Large intestine (tissue), 3 donors: ENCODE data around the gene AKAP8L. TPM values are rescaled to one million over a fixed set of nuclear protein-coding genes. Genes with fewer than 3 reads are reported as not detected.
"Not testable (repeated sequence)": the region's sequence is repeated elsewhere in the genome, so short reads cannot be mapped to it uniquely, and the experiment has no call there.

ENCODE experiments used
- DNase-seq, 2 donors: peaks; one replicate each; pipeline versions ENCODE4 v3.0.0 to v3.0.0-alpha.2; 2013
- H3K27ac ChIP-seq: one replicate; pipeline ENCODE4 v1.5.1; 2013; ENCODE audit warnings: low read length
- H3K27me3 ChIP-seq: 2 replicates; pipeline ENCODE4 v1.6.1; 2013; ENCODE audit warnings: low read length; ENCODE audit not compliant: control insufficient read depth, insufficient read depth
- H3K36me3 ChIP-seq: 2 replicates; pipeline ENCODE4 v1.6.1; 2013; ENCODE audit warnings: low read length; ENCODE audit not compliant: control insufficient read depth, insufficient read depth
- H3K4me1 ChIP-seq: one replicate; pipeline ENCODE4 v1.6.1; 2013; ENCODE audit warnings: low read length; ENCODE audit not compliant: control insufficient read depth, insufficient read depth
- H3K4me3 ChIP-seq: one replicate; pipeline ENCODE4 v1.5.1; 2013; ENCODE audit warnings: low read length
- H3K9me3 ChIP-seq: one replicate; pipeline ENCODE4 v1.6.1; 2013; ENCODE audit warnings: mild to moderate bottlenecking, low read depth, low read length, moderate library complexity; ENCODE audit not compliant: control insufficient read depth
- whole genome bisulfite sequencing: methylation state at CpG from one replicate; pipeline ENCODE4 v1.1.5; 2013; ENCODE audit warnings: low lambda C conversion rate; ENCODE audit not compliant: insufficient coverage; 5-methylcytosine and 5-hydroxymethylcytosine counted together
- polyA plus RNA-seq: library from polyadenylated mRNA; unstranded; fragments of 120-200 nt; gene quantifications from one replicate; pipeline ENCODE4 v1.2.1, GENCODE V29; 2013

The AKAP8L gene
- polyA plus RNA-seq, 1 donor: 74.7 TPM

GRCh38 chr19:15353908-15354307 lies 64.9 kb downstream of the AKAP8L start:
- H3K9me3 ChIP-seq: no peaks in the 10 kb centered on the region
- no peaks in the 10 kb centered on the region for H3K27me3 ChIP-seq
- no CpG with 5 or more reads among the region's 4 CpGs for WGBS
- H3K36me3 ChIP-seq: peaks cover 43% of the 10 kb centered on the region
- no peaks in the 10 kb centered on the region for H3K4me1 ChIP-seq
- no peak overlapping the region for H3K27ac ChIP-seq
- DNase-seq: no peak
- H3K4me3 ChIP-seq: no peak overlapping the region

DNA sequence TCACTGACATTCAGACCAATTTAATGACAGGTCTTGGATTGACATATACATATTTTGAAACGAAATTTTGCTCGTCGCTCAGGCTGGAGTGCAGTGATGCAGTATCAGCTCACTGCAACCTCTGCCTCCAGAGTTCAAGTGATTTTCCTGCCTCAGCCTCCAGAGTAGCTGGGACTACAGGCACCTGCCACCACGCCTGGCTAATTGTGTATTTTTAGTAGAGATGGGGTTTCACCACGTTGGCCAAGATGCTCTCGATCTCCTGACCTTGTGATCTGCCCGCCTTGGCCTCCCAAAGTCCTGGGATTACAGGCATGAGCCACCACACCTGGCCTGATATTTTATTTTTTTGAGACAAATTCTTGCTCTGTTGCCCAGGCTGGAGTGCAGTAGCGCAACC lies 66.3 kb downstream of the AKAP8L start:
- H3K27ac ChIP-seq, H3K4me1 ChIP-seq, DNase-seq, H3K27me3 ChIP-seq, H3K4me3 ChIP-seq, H3K9me3 ChIP-seq: not testable (repeated sequence)
- WGBS: no CpG with 5 or more reads among the region's 8 CpGs
- peaks cover 30% of the 10 kb centered on the region for H3K36me3 ChIP-seq

DNA sequence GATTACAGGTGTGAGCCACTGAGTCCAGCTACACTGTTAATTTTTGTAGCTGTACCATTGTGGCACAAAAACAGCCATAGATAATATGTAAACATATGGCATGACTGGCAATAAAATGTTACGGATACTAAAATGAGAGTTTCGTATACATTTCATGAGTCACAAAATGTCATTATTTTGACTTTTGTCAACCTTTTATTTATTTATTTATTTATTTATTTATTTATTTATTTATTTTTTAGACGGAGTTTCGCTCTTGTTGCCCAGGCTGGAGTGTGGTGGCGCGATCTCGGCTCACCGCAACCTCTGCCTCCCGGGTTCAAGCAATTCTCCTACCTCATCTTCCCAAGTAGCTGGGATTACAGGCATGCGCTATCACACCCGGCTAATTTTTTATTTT lies 77.5 kb downstream of the AKAP8L start:
- not testable (repeated sequence) for H3K27ac ChIP-seq, H3K4me1 ChIP-seq, H3K9me3 ChIP-seq, DNase-seq, H3K27me3 ChIP-seq, H3K36me3 ChIP-seq, H3K4me3 ChIP-seq
- WGBS: 97% methylated on average over 7 of the region's 11 CpGs

GRCh38 chr19:15340086-15340485 lies 78.7 kb downstream of the AKAP8L start:
- Histone ChIP-seq H3K27ac (no peak overlapping the region), H3K36me3 (peaks cover 3% of the 10 kb centered on the region), H3K4me1 (no peaks in the 10 kb centered on the region), H3K4me3 (no peak overlapping the region), H3K27me3 (no peaks in the 10 kb centered on the region), H3K9me3 (no peaks in the 10 kb centered on the region)
- WGBS: no CpG with 5 or more reads among the region's 4 CpGs
- no peak for DNase-seq

- Histone ChIP-seq H3K36me3 (no peaks in the 10 kb centered on the region), H3K4me3 (no peak overlapping the region), H3K27me3 (no peaks in the 10 kb centered on the region), H3K27ac (no peak overlapping the region), H3K4me1 (no peaks in the 10 kb centered on the region), H3K9me3 (no peaks in the 10 kb centered on the region)
- no peak for DNase-seq
- WGBS: 60% methylated on average over 1 of the region's 8 CpGs
Observed at GRCh38 chr19:15337202-15337601, 81.6 kb downstream of the AKAP8L start.

DNA sequence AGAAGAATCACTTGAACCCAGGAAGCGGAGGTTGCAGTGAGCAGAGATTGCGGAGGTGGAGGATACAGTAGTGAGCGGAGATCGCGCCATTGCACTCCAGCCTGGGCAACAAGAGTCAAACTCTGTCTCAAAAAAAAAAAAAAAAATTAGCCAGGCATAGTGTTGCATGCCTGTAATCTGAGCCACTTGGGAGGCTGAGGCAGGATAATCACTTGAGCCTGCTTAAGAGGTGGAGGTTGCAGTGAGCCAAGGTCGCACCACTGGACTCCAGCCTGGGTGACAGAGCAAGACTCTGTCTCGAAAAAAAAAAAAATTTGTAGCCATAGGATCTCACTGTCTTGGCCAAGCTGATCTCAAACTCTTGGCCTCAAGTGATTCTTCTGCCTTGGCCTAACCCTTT lies 82.8 kb downstream of the AKAP8L start:
- H3K4me1 ChIP-seq, DNase-seq, H3K9me3 ChIP-seq, H3K4me3 ChIP-seq, H3K27ac ChIP-seq, H3K27me3 ChIP-seq, H3K36me3 ChIP-seq: not testable (repeated sequence)
- WGBS: 100% methylated on average over 3 of the region's 7 CpGs

GRCh38 chr19:15332311-15332996 lies 86.3 kb downstream of the AKAP8L start, which contains the start of gene BRD4:
Gene BRD4 (minus strand): TSS chr19:15332539. CDS start chr19:15273099, 59,440 bp downstream.
- Histone ChIP-seq H3K36me3 (no peaks in the 10 kb centered on the region), H3K4me3 (peak within 1 kb of the TSS; percentile 93), H3K4me1 (peaks cover 11% of the 10 kb centered on the region), H3K27me3 (no peaks in the 10 kb centered on the region), H3K27ac (peak within 1 kb of the TSS; percentile 66), H3K9me3 (no peaks in the 10 kb centered on the region)
- no CpG with 5 or more reads among the region's 81 CpGs for WGBS
- DNase-seq: peak; percentile 49 to 72

DNA sequence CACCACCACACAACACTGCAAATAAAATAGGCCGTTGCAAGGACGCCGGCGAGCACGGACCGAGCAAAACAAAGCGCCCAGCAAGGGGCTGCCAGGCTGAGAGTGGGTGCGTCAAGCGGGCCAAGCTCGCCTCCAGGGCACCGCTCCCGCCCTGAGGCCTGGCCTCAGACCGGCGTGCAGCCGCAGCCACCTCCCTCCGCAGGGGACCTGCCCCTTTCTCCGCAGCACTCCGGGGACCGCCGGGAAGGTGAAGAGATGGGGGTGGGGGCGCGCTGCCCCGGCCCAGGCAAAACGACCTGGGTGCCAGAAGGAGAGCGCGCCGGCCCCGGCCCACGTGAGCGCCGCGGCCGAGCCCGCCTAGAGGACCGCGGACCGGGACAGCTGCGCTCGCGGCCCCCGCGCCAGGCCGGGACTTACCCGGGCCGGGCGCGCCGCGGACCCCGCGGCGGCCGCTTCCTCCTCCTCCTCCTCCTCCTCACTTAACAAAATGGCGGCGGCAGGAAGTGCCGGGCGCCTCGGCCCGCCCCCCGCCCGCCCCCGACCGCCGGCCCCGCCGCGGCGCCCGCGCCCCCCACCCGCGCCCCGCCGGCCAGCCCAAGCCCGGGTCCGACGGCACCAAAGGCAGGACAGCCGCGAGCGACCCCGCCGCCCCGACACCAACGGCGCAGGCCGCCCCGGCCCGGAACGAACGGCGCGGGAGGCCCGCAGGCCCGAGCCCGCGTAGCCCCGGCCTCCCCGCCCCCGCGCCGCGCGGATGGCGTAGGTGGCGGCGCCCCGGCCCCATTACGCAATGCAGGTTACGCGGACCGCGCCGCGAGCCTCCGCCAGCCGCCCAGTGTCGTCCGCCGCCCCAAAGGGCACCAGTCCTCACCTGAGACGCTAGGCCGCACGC lies 87.1 kb downstream of the AKAP8L start:
- Histone ChIP-seq H3K36me3 (no peaks in the 10 kb centered on the region), H3K4me3 (peak overlapping the region; percentile 93), H3K27me3 (no peaks in the 10 kb centered on the region), H3K4me1 (peaks cover 11% of the 10 kb centered on the region), H3K9me3 (no peaks in the 10 kb centered on the region), H3K27ac (peak overlapping the region; percentile 66)
- no CpG with 5 or more reads among the region's 122 CpGs for WGBS
- peak; percentile 49 to 75 for DNase-seq

- Histone ChIP-seq H3K27me3 (no peaks in the 10 kb centered on the region), H3K27ac (peak overlapping the region; percentile 66), H3K9me3 (no peaks in the 10 kb centered on the region), H3K4me1 (peaks cover 11% of the 10 kb centered on the region), H3K36me3 (no peaks in the 10 kb centered on the region), H3K4me3 (peak overlapping the region; percentile 93)
- peak in 1 of 2 donors; percentile 45 for DNase-seq
- WGBS: 0% methylated on average over 4 of the region's 17 CpGs
Observed at GRCh38 chr19:15330801-15331418, 87.9 kb downstream of the AKAP8L start.
